ENCODE results near the gene GFOD2. TPM values are rescaled to one million over a fixed set of nuclear protein-coding genes. Genes with fewer than 3 reads are reported as not detected.

GFOD2 gene
- total and polyA plus RNA-seq, 10 donors: 10.4 to 45.6 (median 39.8) TPM

DNA sequence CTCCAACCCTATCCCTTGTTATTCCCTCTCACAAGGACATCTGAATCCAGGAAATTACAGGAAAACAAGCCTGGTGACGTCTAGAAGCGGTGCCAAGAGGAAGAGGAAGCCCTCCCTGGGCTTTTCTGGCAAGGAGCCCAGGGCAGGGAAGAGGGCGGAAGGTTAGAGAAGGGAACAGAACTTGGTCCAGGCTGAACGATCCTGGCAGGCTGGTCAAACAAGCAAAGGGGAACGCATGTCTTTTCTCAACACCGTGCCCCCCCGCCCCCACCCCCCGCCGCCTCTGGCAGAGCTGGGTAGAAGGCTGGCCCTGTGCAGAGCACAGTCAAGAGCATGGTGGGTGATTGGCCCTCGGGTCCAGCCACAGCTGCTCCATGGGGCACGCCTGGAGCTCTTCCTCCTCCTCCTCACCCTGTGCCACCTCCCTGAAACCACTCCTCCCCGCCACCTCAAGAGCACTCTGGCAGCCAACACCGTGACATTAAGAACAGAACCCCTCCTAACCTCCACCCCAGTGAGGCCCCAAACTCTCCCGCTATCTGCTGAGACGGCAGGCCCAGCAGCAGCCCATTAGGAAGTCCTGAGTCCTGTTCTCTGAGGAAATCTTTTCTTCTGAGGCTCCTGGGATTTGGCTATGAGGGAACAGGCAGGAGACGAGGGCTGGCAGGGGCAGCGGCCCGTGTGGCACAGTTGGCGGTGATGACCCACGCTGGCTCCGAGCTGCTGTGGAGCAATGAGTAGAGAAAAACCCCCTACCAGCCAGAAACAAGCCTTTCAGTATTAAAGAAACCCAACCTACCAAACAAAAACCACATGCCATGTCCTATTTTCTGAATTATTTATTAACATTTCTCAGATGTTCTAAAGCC, 45.2 kb downstream of the GFOD2 start:
- H3K4me1 ChIP-seq: peaks cover 18 to 90% (median 69%) of the 10 kb centered on the region in 6 donors
- WGBS, 5 donors: 35 to 44% (median 37%) methylated on average over 20 to 21 of the region's 21 CpGs
- DNase-seq: peak; percentile 89
- peak; percentile 30 to 90 (median 47) for TF ChIP-seq POLR2AphosphoS5 (IDR thresholded peaks at IDR 0.05)
- TF ChIP-seq, protein P1, sequence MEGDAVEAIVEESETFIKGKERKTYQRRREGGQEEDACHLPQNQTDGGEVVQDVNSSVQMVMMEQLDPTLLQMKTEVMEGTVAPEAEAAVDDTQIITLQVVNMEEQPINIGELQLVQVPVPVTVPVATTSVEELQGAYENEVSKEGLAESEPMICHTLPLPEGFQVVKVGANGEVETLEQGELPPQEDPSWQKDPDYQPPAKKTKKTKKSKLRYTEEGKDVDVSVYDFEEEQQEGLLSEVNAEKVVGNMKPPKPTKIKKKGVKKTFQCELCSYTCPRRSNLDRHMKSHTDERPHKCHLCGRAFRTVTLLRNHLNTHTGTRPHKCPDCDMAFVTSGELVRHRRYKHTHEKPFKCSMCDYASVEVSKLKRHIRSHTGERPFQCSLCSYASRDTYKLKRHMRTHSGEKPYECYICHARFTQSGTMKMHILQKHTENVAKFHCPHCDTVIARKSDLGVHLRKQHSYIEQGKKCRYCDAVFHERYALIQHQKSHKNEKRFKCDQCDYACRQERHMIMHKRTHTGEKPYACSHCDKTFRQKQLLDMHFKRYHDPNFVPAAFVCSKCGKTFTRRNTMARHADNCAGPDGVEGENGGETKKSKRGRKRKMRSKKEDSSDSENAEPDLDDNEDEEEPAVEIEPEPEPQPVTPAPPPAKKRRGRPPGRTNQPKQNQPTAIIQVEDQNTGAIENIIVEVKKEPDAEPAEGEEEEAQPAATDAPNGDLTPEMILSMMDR (IDR thresholded peaks at IDR 0.05 in 8 of 11, conservative IDR thresholded peaks at IDR 0.05 in 3 of 11): no peak
- H3K9me3 ChIP-seq: no peaks in the 10 kb centered on the region
- peaks cover 0 to 27% (median 7%) of the 10 kb centered on the region in 6 donors for H3K36me3 ChIP-seq
- intact Hi-C loops (cut with DNase I; ENCODE audit: low total_unique reads): loop anchor here (5.0 to 10.0 kb wide), 2 partner anchors 43 to 251 kb away; partner anchors contain the start of gene GFOD2
- no peaks in the 10 kb centered on the region for H3K27me3 ChIP-seq (replicated peaks in 1 of 7)
- peak overlapping the region; percentile 31 to 94 (median 82) for H3K27ac ChIP-seq
- H3K4me3 ChIP-seq: peak overlapping the region in 1 of 8 donors; percentile 27

DNA sequence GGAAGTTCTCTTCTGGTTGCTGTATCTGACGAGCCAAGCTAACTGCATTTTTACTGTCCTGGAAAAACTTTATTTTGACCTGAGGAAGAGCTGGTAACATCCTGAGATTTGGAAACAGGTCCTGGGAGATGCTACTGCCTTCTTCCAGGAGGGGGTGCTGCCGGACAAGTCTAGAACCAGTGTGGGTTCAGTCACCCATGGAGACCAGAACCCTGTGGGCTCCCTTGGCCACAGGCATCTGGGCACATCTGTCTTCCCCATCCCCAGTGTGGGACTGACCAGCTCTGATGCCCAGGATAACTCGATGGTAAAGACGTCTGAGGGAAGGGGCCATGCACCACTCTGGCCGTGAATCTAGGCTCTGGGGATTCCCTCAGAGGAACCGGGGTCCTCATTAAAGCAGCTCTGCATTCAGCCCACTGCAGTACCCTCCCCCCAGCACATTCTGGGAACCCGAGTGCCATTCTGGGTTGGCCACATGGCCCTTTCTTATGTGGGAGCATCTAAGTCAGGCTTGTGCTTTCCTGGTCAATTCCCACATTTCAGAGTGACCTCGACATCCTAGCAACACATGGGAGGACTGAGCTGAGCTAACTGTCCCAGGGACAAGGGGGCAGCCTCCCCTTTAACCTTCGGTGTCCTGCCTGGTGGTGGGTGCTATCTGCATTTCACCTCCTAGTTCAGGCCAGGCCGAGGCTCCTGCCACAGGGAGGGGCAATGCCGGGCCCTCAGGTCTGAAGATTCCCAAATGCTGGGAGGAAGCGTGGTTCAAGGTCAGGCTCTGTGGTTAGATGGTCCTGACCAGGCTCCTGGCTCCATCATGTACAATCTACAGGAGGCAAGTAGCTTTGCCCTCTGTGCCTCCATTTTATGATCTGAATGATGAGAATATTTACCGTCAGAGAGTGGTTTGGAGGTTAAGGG, 46.1 kb downstream of the GFOD2 start:
- H3K27me3 ChIP-seq (replicated peaks in 1 of 7): no peaks in the 10 kb centered on the region
- H3K27ac ChIP-seq: peak overlapping the region; percentile 31 to 94 (median 82)
- 43 to 57% (median 48%) methylated on average over 8 to 13 of the region's 13 CpGs for WGBS, 5 donors
- peak overlapping the region in 1 of 8 donors; percentile 27 for H3K4me3 ChIP-seq
- peak; percentile 91 for DNase-seq
- peaks cover 25 to 95% (median 78%) of the 10 kb centered on the region in 6 donors for H3K4me1 ChIP-seq
- TF ChIP-seq, protein P1 (IDR thresholded peaks at IDR 0.05 in 8 of 11, conservative IDR thresholded peaks at IDR 0.05 in 3 of 11): peak; percentile 58 to 90 (median 80)
- TF ChIP-seq POLR2AphosphoS5 (IDR thresholded peaks at IDR 0.05): peak in 2 of 3 donors; percentile 38 to 53
- no peak for TF ChIP-seq POLR2A (IDR thresholded peaks at IDR 0.05)
- H3K9me3 ChIP-seq: no peaks in the 10 kb centered on the region
- peaks cover 0 to 26% (median 7%) of the 10 kb centered on the region in 6 donors for H3K36me3 ChIP-seq
- intact Hi-C loops (cut with DNase I; ENCODE audit: low total_unique reads): loop anchor here (5.0 to 10.0 kb wide), 2 partner anchors 44 to 252 kb away; partner anchors contain the start of gene GFOD2

- H3K4me3 ChIP-seq: peak overlapping the region in 1 of 8 donors; percentile 13
- H3K9me3 ChIP-seq: no peaks in the 10 kb centered on the region
- peaks cover 32 to 95% (median 81%) of the 10 kb centered on the region in 6 donors for H3K4me1 ChIP-seq
- intact Hi-C loops (cut with DNase I; ENCODE audit: low total_unique reads): loop anchor here (5.0 to 10.0 kb wide), 2 partner anchors 45 to 252 kb away; partner anchors contain the start of gene GFOD2
- peak overlapping the region in 7 of 8 donors; percentile 62 to 94 (median 83) for H3K27ac ChIP-seq
- no peak for TF ChIP-seq POLR2A (IDR thresholded peaks at IDR 0.05)
- TF ChIP-seq POLR2AphosphoS5 (IDR thresholded peaks at IDR 0.05): peak in 1 of 3 donors; percentile 31
- peak; percentile 79 for DNase-seq
- 37 to 63% (median 38%) methylated on average over 4 of the region's 4 CpGs for whole genome bisulfite sequencing, 5 donors
- H3K27me3 ChIP-seq (replicated peaks in 1 of 7): no peaks in the 10 kb centered on the region
- peaks cover 0 to 19% (median 7%) of the 10 kb centered on the region in 6 donors for H3K36me3 ChIP-seq
These were observed 46.8 kb downstream of the GFOD2 start for GRCh38 chr16:67672306-67672705.

DNA sequence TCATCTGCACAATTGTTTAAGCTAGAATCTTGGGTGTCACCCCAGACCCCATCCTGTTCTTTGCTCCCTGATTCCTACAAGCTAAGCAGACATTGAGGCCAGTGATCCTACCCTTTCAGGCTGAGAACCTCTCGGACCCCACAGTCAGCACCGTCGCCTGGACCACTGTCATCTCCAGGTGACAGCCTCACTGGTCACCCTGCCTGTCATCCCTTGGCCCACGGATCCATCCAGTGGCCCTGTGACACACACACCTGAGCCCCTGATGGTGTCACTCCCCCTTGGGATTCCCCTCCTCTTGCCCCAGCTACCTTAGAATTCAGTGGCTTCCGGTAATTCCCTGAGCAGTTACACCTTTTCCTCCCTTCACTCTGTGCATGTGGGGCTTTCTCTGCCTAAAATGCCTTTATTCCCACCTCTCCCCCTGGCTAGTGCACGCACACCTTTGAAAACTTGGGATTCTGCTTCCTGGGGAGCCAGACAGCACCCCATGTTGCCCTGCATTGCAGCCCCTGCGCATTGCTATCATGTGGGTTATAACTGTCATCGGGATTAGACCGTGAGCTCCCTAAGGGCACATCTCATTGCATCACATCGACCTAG, 49.5 kb downstream of the GFOD2 start:
- 86 to 93% (median 91%) methylated on average over 10 of the region's 10 CpGs for WGBS, 5 donors
- peak overlapping the region in 6 of 8 donors; percentile 20 to 95 (median 90) for H3K27ac ChIP-seq
- TF ChIP-seq POLR2A (IDR thresholded peaks at IDR 0.05) (no peak), POLR2AphosphoS5 (IDR thresholded peaks at IDR 0.05) (no peak)
- TF ChIP-seq, protein P1 (IDR thresholded peaks at IDR 0.05 in 8 of 11, conservative IDR thresholded peaks at IDR 0.05 in 3 of 11): no peak
- peaks cover 41 to 94% (median 76%) of the 10 kb centered on the region in 6 donors for H3K4me1 ChIP-seq
- no peaks in the 10 kb centered on the region for H3K27me3 ChIP-seq (replicated peaks in 1 of 7)
- H3K9me3 ChIP-seq: no peaks in the 10 kb centered on the region
- intact Hi-C loops (cut with DNase I; ENCODE audit: low total_unique reads): loop anchor here (5.0 to 10.0 kb wide), 2 partner anchors 48 to 255 kb away; partner anchors contain the start of gene GFOD2
- peaks cover 0 to 4% (median 0%) of the 10 kb centered on the region in 6 donors for H3K36me3 ChIP-seq
- DNase-seq: no peak
- H3K4me3 ChIP-seq: no peak overlapping the region
